NCI-H446 (cell line): ENCODE measurements around the gene IRF7.
"Not testable (repeated sequence)": the region's sequence is repeated elsewhere in the genome, so short reads cannot be mapped to it uniquely, and the experiment has no call there.

ENCODE experiments used
- DNase-seq, 2 experiments: peaks; one replicate each; lab custom pipeline; 2025; lab: John Stamatoyannopoulos, UW

Gene IRF7

DNA sequence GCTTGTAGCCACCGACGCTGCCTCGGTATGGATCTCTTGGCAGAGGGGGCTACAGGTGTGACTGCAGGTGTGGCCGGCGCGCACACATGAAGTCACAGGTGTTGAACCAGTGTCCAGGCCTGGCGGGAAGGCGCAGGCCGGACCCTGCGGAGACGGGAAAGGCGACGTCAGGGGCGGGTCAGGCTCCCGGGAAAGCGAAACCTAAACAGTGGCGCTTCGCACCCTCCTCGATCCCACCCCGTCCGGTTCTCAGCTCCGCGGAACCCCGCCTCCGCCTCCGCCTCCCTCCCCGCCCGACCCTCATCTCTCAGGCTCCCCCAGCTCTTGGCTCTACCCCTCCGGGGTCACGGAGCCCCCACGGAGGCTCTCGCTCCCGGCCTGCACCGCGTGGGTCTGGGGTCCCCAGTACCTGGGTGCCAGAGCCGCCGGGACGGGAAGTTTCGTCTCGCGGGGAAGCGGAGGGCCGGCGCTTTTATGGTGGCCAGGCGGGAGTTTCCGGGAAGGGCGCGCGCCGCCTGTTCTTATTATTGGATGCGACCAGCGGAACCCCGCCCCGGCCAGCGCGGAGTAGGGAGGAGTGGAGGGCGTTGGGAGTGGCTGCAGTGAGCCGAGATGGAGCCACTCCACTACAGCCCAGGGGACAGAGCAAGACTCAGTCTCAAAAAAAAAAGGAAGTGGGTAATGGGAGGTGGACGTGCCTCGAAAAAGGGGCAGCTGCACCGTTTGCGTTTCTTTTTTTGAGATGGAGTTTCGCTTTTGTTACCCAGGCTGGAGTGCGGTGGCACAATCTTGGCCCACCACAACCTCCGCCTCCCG lies at the start of gene IRF7:
Gene IRF7 (minus strand): TSS at position 447 of the 816 bp plus-strand sequence. CDS start 586 bp downstream, outside the sequence.
- DNase-seq: no peak

DNA sequence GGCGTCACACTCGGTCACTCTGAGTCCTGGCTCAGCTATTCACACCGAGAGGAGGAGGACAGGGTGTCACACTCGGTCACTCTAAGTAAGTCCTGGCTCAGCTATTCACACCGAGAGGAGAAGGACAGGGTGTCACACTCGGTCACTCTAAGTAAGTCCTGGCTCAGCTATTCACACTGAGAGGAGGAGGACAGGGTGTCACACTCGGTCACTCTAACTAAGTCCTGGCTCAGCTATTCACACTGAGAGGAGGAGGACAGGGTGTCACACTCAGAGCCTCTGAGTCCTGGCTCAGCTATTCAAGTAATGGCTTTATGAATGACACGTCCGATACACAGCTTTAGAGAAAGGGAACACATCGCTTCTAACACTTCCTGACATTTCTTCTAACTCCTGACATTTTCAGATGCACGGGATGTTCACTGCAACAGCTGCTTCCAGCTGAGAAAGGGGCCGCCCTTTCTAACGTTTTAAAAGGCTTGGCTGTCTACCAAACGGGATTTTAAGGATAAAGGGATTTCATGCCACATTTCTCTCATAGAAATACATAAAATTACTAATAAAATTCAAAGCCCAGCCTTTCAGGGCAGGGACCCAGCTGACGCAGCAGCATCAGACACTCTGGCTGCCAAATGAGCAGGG lies 49.4 kb upstream of the IRF7 start:
- no peak for DNase-seq

DNA sequence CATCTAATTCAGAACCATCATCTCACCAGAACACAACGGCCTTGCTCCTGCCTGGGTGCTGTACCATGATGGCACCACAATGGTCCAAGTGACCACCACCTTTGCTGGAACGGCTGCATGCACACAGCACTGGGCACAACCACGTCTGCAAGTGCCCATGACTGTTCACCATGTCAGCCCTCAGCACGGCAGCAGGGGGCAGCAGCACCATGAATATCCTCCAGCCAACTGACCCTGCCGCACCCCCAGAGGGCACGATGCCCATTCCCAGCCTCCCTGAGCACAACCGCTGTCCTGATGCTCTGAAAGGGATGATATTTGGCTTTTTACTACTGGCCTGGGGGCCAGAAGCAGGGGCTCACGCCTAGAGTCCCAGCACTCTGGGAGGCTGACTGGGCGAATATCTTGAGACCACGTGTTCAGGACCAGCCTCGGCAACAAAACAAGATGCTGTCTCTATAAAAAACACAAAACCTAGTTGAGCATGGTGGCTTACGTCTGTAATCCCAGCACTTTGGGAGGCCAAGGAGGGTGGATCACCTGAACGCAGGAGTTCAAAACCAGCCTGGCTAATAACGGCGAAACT lies 47.0 kb upstream of the IRF7 start:
- peak in 1 of 2 experiments; percentile 36 for DNase-seq

DNA sequence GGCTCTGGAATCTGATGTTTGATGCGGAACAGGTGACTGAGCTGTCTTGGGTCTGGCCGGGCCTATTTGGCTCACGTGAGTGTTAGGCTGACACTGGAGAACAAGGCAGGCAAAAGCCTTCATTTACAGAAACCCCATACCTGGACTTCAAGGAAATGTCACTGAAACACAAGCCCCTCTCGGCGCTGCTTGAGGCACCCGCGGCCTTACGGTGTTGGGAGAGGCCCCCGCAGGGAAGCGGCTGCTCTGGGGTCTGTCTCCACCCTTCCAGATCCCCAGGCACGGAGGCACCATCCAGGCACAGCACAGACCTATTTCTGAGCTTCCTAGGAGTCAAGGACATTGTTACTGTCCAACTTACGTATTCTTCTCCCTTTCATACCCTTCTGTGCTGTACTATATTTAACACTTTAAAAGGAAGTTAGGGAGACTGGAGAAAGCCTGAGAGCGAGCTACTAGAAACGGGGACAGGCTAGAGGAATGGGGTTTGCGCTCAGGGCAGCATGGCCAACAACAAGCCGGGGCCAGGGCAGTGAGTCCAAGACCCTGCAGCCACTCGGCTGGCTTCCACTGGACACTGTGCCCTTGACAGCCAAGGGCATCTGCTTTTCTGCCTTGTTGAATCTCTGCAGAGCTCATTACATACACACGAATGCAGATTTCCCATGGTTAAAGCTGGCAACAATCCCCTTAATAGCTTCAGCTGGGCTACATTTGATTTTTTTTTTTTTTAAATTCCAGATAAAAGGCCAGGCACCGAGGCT lies 45.1 kb upstream of the IRF7 start:
- DNase-seq: no peak

DNA sequence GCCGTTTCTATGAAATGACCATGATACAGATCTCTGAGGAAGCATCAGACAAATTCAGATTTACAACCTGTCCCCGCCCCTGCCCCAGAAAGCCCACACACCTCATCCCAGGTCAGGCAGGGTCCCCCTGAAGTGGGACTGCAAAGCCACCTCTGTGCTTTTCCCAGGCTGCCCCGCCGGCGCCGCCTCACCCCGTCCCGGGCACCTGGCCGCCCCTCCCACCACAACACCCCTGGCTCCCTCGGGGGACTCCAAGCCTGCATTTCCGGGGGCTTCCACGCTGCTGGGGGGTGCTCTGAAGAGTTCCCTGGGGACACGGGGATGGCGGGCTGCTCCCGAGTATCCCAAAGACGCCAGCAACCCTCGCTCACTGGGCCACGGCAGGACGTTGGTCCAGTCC lies 44.5 kb upstream of the IRF7 start:
- DNase-seq: no peak

DNA sequence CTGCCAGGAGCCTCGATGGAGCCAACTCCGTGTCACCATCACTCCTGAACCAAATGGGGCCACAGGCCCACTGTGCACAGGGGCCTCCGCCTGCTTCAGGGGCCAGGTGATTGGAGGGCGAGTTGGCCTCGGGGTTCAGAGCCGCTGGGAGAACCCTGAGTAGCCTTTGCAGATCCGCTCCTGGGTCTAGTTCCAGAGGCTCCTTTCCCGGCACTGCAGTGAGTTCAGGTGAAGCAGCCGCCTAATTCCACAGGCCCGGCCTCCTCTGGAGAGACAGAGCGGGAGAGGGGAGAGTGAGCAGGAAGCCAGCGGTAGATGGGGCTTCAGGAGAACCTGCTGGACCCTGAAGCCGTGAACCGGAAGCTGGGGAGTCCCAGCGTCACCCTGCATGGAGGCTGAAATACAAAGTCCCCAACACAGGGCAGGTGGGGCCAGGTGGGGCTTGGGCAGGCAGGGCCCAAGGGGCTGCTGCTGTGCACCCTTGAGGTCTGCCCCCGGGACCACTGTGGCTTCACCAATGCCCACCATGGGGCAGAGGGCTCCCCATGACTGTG lies 43.9 kb upstream of the IRF7 start:
- DNase-seq: no peak

DNA sequence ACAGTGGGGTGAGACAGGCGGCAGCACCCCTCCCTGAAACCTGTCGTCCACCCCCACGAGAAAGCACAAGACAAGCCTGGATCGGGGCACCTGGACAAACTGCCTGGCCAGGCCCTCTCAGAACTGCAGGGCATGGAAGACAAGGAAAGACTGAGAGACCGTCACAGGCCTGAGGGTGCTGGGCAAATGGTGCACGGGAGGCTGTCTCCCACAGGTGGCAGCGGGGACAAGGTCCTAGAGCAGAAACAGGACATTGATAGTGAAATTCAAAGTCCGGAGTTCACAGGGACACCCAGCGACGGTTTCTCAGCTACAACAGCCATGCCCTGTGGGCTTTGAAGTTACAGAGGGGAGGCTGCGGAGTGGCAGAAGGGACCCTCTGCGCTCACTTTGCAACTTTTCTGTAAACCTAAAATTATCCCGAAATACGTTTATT lies 42.0 kb upstream of the IRF7 start:
- DNase-seq: no peak

DNA sequence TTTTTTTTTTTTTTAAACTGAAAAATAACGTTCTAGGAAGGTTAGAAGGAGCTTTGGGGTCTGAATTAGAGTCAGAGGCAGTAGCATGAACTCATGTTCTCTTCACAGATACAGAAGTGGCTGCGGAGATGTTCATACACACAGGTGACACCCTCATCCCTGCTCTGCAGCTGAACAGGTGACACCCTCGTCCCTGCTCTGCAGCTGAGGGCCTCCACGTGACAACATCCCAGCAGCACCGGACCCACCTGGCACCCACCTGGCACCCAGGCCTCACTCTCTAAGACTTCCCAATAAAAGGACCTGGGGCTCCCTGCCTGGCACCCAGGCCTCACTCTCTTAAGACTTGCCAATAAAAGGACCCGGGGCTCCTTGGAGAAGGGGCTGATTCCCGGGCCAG lies 41.1 kb upstream of the IRF7 start:
- DNase-seq: no peak

DNA sequence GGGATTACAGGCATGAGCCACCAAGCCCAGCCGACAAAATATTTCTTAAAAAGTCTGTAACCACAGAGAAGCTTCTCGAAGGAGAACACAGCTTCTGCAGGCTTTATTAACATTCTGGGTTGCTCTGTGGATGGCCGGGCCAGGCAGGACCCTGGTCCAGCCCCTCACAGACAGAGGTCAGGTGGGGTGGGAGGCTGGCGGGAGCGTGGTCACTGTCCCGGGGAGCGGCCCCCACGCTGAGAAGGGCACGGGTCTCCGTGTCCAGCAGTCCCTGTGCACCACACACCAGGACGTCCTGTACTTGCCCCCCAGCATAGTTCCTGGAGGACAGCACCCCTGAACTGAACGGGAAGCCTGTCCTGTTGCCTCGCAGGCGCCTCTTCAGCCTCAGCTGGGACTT lies 40.7 kb upstream of the IRF7 start:
- no peak for DNase-seq

DNA sequence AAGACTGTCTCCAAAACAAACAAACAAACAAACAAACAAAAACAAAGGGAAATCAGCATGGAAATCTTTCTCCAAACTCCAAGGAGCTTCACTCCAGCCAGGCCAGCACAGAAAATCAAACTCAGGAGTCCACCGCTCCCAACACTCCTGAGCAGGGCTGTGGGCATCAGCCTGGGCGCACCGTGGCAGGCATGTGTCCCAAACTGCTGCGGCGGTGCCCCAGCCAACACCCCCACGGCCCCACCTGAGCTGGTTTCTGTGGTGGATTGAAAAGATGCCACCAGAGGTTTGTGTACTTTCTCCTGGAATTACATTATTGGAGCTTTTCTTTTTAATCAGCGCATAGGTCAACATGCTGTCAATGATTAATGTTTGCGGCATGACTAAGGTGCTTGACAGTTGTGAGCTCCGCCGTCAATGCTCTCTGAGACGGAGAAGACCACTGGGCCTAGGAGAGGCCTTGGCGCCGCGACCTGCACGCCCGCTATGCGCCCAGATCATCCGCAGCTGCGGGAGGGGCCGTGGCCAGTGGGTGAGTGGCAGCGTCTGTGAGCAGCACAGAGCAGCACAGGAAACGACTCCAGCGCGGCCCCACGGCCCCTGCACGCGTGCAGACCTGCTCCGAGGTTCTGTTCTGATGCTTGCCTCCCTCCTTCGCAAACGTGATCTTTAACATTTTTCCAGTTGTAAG lies 39.4 kb upstream of the IRF7 start:
- DNase-seq: no peak

DNA sequence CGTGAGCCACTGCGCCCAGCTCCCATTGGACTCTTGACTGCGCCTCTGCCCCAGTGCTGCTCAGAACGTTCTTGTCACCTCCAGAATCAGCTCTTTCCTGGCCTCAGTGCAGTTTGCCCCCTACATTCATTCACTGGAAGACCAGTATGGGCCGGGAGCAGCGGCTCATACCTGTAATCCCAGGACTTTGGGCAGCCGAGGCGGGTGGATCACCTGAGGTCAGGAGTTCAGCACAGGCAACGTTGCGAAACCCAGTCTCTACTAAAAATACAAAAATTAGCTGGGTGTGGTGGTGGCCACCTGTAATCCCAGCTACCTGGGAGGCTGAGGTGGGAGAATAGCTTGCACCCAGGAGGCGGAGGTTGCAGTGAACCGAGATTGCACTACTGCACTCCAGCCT lies 38.7 kb upstream of the IRF7 start:
- DNase-seq: not testable (repeated sequence)

DNA sequence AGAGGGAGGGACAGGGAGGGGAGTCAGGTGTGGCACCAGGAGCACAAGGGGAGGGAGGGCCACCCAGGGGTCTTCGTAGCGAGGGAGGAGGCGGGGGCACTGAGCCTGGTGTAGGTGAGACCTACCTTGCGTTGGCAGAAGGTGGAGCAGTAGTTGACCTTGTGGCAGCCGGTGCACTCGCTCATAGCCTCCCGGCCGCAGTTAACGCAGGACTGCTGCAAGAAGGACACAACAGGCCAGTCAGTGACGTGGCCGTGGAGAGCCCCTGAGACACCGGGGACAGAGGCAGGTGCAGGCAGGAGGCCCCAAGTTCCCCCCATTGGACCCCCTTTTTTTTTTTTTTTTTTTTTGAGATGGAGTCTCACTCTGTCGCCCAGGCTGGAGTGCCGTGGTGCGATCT lies 38.1 kb upstream of the IRF7 start:
- no peak for DNase-seq

DNA sequence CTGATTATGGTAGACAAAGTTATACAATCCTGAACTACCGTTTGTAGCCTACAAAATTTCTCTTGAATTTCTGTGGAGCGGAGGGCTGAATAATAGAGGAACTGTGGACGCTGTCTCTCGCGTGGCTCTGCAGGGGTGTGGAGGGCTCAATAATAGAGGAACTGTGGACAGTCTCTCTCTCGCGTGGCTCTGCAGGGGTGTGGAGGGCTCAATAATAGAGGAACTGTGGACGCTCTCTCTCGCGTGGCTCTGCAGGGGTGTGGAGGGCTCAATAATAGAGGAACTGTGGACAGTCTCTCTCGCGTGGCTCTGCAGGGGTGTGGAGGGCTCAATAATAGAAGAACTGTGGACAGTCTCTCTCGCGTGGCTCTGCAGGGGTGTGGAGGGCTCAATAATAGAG lies 37.4 kb upstream of the IRF7 start:
- not testable (repeated sequence) for DNase-seq

DNA sequence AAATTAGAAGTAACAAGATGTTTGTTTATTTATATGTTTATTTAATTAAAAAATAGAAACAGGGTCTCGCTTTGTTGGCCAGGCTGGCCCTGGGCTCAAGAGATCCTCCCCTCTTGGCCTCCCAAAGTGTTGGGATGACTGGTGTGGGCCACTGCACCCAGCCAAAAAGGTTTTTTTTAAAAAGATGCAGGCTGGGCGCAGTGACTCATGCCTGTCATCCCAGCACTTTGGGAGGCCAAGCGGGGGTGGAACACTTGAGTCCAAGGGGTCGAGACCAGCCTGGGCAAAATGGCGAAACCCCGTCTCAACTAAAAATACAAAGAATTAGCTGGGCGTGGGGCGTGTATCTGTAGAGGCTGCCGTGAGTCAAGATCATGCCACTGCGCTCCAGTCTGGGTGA lies 34.7 kb upstream of the IRF7 start:
- no peak for DNase-seq

DNA sequence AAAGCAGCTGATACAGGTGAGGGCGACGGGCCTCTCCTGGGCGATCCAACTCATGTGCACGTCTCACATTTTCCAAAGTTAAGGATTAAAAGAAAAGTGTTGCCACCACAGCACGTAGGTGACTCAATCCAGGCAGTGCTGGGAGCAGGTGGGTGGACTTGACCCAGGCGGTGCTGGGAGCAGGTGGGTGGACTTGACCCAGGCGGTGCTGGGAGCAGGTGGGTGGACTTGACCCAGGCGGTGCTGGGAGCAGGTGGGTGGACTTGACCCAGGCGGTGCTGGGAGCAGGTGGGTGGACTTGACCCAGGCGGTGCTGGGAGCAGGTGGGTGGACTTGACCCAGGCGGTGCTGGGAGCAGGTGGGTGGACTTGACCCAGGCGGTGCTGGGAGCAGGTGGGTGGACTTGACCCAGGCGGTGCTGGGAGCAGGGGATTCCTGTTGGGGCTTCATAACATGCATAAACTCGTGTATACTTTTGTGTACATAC lies 32.0 kb upstream of the IRF7 start:
- not testable (repeated sequence) for DNase-seq

DNA sequence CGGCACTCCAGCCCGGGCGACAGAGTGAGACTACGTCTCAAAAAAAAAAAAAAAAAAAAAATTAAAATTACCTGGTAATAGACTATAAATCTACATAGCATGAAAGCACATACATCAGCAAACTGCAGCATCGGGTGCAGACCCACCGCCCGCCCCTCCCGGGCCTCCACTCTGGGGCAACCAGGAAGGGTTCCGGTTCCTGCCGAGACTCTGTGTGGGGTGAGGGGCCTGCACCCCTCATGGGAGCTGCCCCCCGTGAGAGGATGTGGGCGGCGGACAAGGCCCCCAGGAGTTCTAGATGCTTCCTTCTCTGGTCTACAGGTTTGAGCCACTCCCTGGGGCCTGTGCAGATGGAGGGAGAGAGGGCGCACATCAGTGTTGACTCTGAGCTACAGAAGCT lies 30.5 kb upstream of the IRF7 start:
- no peak for DNase-seq

DNA sequence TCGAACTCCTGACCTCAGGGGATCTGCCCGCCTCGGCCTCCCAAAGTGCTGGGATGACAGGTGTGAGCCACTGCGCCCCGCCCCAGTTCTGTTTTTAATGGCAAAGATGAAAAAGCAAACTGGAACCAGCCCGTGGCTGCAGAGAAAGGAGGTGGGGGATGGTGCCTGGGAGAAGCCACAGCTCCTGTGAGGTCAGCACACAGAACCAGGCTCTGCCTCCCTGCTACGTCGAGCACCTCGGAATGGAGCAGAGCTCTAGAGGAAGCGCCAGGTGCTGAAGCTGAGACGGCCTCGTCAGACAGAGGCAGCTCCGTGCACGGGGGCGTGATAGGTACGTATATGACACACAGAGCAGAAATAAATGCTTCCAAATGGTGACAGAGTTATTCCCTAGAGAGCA lies 29.8 kb upstream of the IRF7 start:
- no peak for DNase-seq

DNA sequence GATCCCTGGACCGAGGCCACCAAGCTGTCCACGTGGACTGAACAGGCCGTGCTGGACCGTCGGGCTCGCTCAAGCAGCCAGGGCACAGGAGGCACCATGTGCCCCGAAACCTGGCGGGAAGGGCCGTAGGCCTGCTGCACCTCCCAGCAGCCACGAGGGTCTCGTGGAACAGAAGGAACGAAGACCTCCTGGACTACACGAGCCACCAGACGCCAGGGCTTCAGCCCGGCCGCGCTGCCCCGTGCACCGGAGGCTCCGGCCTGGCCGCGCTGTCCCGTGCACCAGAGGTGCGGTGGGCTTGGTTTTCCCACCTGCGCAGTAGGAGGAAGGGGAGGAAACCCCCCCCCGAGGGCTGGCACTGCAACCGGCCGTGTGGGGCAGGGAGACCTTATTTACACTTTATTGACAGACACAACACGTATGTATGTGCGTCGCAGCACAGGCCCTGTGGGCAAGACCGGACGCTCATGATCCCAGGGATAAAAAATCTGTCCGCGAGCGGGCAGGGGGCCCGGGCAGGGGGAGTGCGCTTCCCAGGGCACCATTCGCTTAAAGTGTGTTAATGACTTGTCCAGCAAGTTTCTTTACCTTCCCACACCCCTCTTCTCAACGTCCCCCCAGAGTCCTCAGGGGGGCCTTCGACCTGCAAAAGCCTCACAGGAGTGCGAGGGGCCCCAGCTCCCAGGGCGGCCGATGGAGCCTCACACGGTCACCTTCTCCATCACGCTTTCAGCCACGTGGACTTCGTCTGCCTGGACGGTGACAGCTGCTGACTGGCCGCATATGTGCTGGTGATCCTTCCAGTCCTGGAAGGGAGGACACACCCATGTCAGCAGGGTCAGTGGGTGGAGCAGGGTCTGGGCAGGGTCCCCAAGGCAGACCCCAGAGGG lies 28.3 kb upstream of the IRF7 start:
- no peak for DNase-seq

DNA sequence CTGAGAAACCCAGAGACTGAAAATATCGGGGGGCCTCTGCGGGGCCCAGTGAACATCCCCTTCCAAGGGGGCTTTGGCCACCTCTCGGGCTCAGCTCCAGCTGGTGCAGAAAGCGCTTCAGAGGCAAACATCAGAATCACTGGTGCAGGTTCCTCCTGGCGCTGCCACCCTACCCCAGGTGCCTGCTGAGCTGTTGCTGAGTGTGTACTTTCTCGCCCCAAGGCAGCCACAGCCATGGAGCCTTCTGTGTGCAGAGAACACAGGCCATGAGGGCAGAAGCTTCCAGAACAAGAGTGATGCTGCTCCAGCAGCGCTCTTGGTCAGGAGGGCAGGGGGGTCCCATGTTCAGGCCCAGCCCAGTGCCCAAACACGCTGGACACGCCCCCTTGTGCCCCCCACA lies 27.6 kb upstream of the IRF7 start:
- no peak for DNase-seq

DNA sequence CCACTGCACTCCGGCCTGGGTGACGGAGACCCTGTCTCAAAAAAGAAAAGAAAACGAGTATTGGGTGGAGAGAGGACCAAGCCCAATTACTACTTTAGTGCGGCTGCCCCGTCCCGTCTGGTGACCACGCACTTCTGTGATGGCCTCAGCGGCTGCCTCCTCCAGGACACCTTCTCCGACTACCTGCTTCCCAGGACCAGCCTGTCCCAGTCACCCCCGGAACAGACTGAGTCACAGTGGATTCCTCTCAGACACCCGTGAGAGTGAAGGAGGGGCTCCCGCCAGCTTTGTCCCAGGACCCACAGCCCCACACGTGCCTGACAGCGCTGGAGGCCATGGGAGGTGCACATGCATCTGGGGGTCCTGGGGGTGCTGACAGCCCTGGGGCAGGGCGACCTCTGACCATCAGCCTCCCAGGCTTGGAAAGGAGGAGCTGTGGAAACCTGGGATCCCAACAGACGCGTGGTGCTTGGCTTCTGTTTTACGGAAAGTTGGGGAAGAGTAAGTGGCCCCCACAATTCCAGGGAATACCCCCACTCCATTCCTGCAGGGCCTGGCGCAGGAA lies 26.1 kb upstream of the IRF7 start:
- DNase-seq: no peak
